ENCODE data around the gene RMC1.

DNA sequence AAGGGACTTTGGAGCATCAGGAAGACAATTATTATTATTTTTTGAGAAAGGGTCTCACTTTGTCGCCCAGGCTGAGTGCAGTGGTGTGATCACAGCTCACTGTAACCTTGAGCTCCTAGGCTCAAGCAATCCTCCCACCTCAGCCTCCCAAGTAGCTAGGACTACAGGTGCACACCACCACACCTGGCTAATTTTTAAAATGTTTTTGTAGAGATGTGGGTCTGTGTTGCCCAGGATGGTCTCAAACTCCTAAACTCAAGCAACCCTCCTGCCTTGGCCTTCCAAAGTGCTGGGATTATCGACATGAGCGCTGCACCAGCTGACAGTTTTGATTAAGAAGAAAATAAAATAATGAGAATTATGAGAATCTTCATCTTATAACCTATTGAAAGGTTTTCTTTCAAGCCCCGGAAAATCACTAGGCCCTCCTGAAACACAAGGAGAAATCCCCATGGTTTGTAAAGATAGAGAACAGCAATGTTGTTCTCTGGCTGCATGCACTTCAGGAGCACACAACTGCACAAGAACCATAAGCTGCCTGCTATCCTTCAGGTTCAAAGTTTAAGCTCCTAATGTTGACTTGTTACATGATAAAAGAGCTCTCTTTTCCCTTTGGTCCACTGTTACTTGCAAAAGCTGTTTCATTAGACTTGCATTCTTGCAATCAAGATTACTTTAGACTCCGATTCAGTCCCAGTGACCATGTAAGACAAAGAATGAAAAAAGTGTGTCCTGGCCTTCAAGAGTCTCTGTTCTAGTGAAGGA is 66.2 kb downstream of the RMC1 start:
- no peak for TF ChIP-seq POLR2A (IDR thresholded peaks at IDR 0.05)
- no peak for TF ChIP-seq POLR2AphosphoS5 (IDR thresholded peaks at IDR 0.05)
- TF ChIP-seq, protein P1, sequence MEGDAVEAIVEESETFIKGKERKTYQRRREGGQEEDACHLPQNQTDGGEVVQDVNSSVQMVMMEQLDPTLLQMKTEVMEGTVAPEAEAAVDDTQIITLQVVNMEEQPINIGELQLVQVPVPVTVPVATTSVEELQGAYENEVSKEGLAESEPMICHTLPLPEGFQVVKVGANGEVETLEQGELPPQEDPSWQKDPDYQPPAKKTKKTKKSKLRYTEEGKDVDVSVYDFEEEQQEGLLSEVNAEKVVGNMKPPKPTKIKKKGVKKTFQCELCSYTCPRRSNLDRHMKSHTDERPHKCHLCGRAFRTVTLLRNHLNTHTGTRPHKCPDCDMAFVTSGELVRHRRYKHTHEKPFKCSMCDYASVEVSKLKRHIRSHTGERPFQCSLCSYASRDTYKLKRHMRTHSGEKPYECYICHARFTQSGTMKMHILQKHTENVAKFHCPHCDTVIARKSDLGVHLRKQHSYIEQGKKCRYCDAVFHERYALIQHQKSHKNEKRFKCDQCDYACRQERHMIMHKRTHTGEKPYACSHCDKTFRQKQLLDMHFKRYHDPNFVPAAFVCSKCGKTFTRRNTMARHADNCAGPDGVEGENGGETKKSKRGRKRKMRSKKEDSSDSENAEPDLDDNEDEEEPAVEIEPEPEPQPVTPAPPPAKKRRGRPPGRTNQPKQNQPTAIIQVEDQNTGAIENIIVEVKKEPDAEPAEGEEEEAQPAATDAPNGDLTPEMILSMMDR (IDR thresholded peaks at IDR 0.05) = no peak

Measured in sigmoid colon (tissue), 4 donors.